RKO (cell line): Measurements from ENCODE around the gene SERPINA5.
"Not testable (repeated sequence)": the region's sequence is repeated elsewhere in the genome, so short reads cannot be mapped to it uniquely, and the experiment has no call there.

Experiments used
- DNase-seq: peaks from one replicate; pipeline ENCODE4 v3.0.0-alpha.2; 2016; ENCODE audit warnings: low spot score

Gene SERPINA5

GRCh38 chr14:94623856-94624499, 42.8 kb downstream of the SERPINA5 start:
- DNase-seq, result no peak

- DNase-seq, result no peak
Observed at GRCh38 chr14:94624537-94625352, 43.5 kb downstream of the SERPINA5 start.

DNA sequence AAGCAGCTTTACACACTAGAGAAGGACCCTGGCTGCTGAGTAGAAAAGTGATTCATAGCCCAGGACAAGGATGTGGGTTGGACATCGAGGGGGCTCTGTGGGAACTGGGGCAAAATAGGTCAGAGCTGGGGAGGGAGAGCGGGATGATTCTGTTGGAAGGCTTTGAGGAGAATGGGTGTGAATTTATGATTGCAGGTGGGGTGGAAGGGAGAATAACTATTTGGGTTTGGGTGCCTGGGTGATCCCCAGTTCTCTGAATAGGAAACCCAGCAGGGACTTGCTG, 44.1 kb downstream of the SERPINA5 start:
- no peak for DNase-seq

GRCh38 chr14:94628578-94628977, 47.4 kb downstream of the SERPINA5 start:
- no peak for DNase-seq

- no peak for DNase-seq
Observed at GRCh38 chr14:94630396-94630795, 49.2 kb downstream of the SERPINA5 start.

- no peak for DNase-seq
Observed at GRCh38 chr14:94631050-94631449, 49.8 kb downstream of the SERPINA5 start.

DNA sequence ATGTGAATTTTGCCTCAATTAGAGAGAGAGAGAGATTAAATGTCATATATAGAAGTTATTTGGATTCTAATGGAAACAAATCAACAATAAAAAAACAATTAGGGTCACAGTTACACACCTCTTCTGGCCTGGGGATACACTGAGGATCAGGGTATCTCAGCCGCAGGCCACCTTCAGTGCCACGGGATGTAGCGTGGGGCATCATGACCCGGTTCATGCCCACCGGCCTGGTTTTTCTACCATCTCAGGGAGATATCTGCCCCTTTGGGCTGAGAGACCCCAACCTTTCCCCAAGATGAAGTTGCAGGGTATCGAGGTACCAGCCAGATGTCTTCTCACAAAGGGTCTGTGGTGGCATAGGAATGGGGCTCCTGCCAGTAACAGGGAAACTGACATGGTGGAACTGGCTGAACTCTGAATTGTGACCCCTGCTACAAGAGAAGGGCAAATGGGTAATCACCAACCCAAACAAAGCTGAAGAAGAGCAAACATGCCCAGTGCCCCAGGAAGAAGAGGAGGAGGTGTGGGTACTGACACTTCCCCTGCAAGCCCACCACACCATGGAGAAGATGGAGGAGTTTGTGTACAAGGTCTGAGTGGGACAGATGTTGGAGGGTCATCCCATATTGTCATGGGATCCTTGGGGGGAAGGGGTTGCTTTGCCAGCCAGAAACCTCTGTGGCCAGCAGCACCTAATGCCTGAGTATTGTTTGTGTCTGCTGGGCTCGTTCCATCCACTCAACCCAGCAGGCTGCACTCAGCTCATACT, 50.5 kb downstream of the SERPINA5 start:
- DNase-seq, result no peak

- DNase-seq, result no peak
Observed at GRCh38 chr14:94632305-94632590, 51.0 kb downstream of the SERPINA5 start.

DNA sequence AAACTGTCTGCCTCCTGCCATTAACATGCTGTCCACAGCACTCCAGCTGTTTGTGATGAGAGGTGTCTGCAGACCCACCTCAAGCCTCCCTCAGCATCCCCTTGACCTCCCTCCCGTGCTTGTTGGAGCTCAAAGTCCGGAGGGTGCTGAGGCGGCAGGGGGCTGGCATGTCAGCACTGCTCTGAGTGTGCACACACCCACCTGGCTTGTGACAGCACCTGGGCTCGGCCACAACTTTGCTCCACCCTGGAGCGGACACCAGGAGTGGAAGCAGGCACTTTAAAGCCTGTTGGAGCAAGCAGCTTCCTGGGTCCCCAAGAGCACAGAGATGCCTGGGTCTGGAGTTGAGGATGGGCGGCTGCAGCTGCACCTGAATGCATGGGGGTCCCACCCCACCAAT, 51.9 kb downstream of the SERPINA5 start:
- DNase-seq, result no peak

DNA sequence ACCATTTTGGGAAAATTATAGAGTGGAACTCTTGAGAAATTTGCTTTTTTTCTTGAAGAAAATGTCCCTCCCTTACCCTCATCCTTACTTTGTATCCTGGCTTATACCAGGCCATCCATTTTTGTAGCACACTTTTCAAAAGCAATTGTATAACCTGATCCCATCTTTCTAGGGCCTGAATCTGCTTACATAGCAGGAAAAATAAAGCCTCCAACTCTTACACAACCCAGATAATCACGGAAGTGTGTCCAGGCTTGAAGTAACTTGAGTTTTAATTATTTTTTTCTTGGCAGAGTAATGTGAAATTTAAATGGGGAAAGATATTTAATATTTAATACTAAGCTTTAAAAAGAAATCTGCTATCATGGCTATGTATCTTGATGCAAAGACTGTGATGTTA, 53.9 kb downstream of the SERPINA5 start:
- DNase-seq, result no peak

- DNase-seq, result no peak
Observed at GRCh38 chr14:94636744-94637412, 55.7 kb downstream of the SERPINA5 start.

DNA sequence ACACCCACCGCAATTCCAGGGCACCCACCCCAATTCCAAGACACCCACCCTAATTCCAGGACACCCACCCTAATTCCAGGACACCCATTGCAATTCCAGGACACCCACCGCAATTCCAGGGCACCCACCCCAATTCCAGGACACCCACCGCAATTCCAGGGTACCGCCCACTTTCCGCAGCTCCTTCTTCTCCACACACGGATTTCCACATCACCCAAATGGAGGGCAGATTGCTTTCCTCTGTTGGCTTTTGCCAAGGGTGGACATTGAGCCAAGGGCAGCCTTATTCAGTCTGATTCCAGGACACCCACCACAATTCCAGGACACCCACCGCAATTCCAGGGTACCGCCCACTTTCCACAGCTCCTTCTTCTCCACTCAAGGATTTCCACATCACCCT, 56.6 kb downstream of the SERPINA5 start:
- not testable (repeated sequence) for DNase-seq

DNA sequence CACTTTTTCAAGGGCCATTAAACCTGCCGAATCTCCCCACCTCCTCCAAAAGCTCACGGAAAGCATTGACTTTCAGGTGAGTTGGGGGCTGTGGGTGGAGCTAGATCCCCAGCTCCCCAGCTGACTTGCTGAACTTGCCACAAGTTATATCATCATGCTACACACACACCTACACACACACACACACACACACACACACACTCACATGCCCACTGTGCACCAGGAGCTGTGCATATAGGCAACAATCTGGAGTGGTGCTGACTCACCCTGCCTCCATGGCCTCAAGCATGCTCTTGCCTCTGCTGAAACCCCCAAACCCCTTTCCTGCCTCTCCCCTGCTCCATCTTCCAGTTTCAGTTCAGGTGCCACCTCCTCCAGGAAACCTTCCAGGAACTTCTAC, 57.1 kb downstream of the SERPINA5 start:
- no peak for DNase-seq

DNA sequence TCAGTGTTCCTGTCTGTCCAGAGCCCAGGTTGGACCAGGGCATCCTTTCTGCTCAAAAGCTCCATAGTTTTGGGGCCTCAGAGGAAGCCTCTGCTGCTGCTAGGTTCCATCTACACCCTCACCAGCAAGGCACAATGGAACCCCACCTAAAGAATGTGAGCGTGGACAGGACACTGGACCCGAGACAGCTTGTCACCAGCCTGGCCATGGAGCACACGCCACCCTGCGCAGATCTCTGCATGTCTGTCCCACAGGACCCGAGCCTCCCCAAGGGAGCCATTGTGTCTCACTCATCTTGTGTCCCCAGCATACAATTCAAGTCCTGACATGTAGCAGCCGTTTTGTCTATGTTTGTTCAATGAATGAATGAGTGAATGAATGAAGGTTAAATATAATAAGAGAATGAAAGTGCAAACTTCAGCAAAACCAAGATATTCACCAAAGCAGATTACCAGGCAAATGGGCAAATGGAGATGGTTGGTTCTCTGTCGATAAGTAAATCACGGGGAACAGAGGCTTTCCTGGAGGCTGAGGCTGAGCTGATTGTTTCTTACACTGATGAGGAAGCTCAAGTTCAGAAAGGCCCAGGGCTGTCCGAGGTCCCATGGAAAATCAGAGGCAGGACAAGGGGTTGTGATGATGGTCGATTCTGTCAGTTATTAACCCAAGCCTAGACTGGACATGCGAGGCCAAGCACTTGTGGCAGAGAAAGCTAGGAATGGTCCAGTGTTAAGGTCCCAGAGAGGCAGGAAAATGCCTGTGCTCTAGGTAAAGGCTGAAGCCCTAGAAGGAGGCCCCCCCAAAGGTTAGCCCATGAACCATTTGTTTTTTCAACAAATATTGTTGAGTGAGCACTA, 58.0 kb downstream of the SERPINA5 start:
- DNase-seq, result no peak

DNA sequence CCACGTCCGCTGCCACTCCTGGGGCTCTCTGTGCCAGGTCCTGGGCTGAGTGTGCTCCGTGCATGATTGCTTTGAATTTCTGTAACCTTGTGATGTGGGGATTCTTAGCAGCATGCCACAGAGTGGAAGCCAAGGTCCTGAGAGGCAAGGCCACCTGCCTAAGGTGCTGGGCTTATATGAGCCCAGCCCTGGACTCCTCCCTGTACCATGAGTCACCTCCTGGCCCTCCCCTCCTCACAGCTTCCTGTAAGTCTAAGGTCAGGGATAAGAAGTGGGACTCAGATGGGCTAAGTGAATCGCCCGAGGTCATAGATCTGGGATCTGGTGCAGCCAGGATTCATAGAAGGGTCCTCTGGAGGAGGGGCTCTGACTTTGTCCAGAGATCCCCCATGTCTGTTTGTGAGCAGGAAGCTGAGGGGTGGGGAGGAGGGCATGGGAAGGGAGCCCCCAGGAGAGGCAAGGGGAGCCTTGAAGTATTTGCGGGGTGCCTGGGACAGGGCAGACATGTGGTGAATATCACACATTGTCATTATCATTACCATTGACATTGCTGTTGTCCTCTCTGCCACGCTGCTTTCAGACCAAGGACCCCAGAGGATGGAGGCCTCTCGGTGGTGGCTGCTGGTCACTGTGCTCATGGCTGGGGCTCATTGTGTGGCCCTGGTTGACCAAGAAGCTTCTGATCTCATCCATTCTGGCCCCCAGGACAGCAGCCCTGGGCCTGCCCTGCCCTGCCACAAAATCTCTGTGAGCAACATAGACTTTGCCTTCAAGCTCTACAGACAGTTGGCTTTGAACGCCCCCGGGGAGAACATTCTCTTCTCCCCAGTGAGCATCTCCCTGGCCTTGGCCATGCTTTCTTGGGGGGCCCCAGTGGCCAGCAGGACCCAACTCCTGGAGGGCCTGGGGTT, 59.8 kb downstream of the SERPINA5 start:
- no peak for DNase-seq

- no peak for DNase-seq
Observed at GRCh38 chr14:94641632-94641955, 60.4 kb downstream of the SERPINA5 start.
